ENCODE measurements around the gene PKHD1. TPM values are rescaled to one million over a fixed set of nuclear protein-coding genes. Genes with fewer than 3 reads are reported as not detected.

Gene PKHD1
- total RNA-seq, 4 donors from 2014 or later = 0.16 to 0.60 (median 0.32) TPM

- intact Hi-C loops (cut with DNase I; ENCODE audit: low total_unique reads) = no loop called here
- no peak overlapping the region for H3K4me3 ChIP-seq
- in situ Hi-C loops (cut with MboI; ENCODE audit: low pct_ligation_motif_present in 1 of 4, low pct_unique_long_range_greater_than_20kb in 1 of 4, low sequenced_read_pairs in 3 of 4) = no loop called here
These were observed 240.9 kb downstream of the PKHD1 start for GRCh38 chr6:51846531-51846930.

GRCh38 chr6:51844336-51844735, 243.1 kb downstream of the PKHD1 start:
- in situ Hi-C loops (cut with MboI; ENCODE audit: low pct_ligation_motif_present in 1 of 4, low pct_unique_long_range_greater_than_20kb in 1 of 4, low sequenced_read_pairs in 3 of 4) = no loop called here
- Histone ChIP-seq H3K36me3 (no peaks in the 10 kb centered on the region), H3K4me3 (no peak overlapping the region), H3K27ac (no peak overlapping the region), H3K9me3 (no peaks in the 10 kb centered on the region), H3K27me3 (no peaks in the 10 kb centered on the region), H3K4me1 (no peaks in the 10 kb centered on the region)
- TF ChIP-seq EP300 (IDR thresholded peaks at IDR 0.05; ENCODE audit: low read depth) (no peak), POLR2A (IDR thresholded peaks at IDR 0.05) (no peak), CTCF (IDR thresholded peaks at IDR 0.05) (no peak)
- DNase-seq = no peak
- WGBS, 2 donors (ENCODE audit: low coverage in 1 of 2) = 90 to 93% methylated on average over 3 of the region's 3 CpGs
- intact Hi-C loops (cut with DNase I; ENCODE audit: low total_unique reads) = no loop called here

More at GRCh38 chr6:51846531-51846930, 240.9 kb downstream of the PKHD1 start:
- 81 to 83% methylated on average over 2 of the region's 2 CpGs for WGBS, 2 donors (ENCODE audit: low coverage in 1 of 2)
- no peaks in the 10 kb centered on the region for H3K9me3 ChIP-seq
- no peak for DNase-seq
- no peaks in the 10 kb centered on the region for H3K36me3 ChIP-seq
- H3K27ac ChIP-seq = no peak overlapping the region
- H3K4me1 ChIP-seq = no peaks in the 10 kb centered on the region
- H3K27me3 ChIP-seq = no peaks in the 10 kb centered on the region
- TF ChIP-seq EP300 (IDR thresholded peaks at IDR 0.05; ENCODE audit: low read depth) (no peak), POLR2A (IDR thresholded peaks at IDR 0.05) (no peak), CTCF (IDR thresholded peaks at IDR 0.05) (no peak), POLR2AphosphoS5 (IDR thresholded peaks at IDR 0.05) (no peak)

GRCh38 chr6:51843456-51844056, 243.9 kb downstream of the PKHD1 start:
- Histone ChIP-seq H3K27me3 (no peaks in the 10 kb centered on the region), H3K27ac (no peak overlapping the region), H3K4me3 (no peak overlapping the region), H3K36me3 (no peaks in the 10 kb centered on the region), H3K9me3 (no peaks in the 10 kb centered on the region), H3K4me1 (no peaks in the 10 kb centered on the region)
- intact Hi-C loops (cut with DNase I; ENCODE audit: low total_unique reads) (no loop called here), in situ Hi-C loops (cut with MboI; ENCODE audit: low pct_ligation_motif_present in 1 of 4, low pct_unique_long_range_greater_than_20kb in 1 of 4, low sequenced_read_pairs in 3 of 4) (no loop called here)
- TF ChIP-seq EP300 (IDR thresholded peaks at IDR 0.05; ENCODE audit: low read depth) (no peak), POLR2AphosphoS5 (IDR thresholded peaks at IDR 0.05) (no peak), CTCF (IDR thresholded peaks at IDR 0.05) (no peak), POLR2A (IDR thresholded peaks at IDR 0.05) (no peak)
- DNase-seq = no peak
- WGBS, 2 donors (ENCODE audit: low coverage in 1 of 2) = 65 to 89% methylated on average over 5 of the region's 5 CpGs

GRCh38 chr6:51842804-51843378, 244.5 kb downstream of the PKHD1 start:
- in situ Hi-C loops (cut with MboI; ENCODE audit: low pct_ligation_motif_present in 1 of 4, low pct_unique_long_range_greater_than_20kb in 1 of 4, low sequenced_read_pairs in 3 of 4) (no loop called here), intact Hi-C loops (cut with DNase I; ENCODE audit: low total_unique reads) (no loop called here)
- DNase-seq = no peak
- Histone ChIP-seq H3K27me3 (no peaks in the 10 kb centered on the region), H3K36me3 (no peaks in the 10 kb centered on the region), H3K4me1 (no peaks in the 10 kb centered on the region), H3K27ac (no peak overlapping the region), H3K4me3 (no peak overlapping the region), H3K9me3 (no peaks in the 10 kb centered on the region)
- 82 to 83% methylated on average over 7 to 8 of the region's 8 CpGs for WGBS, 2 donors (ENCODE audit: low coverage in 1 of 2)
- no peak for TF ChIP-seq EP300 (IDR thresholded peaks at IDR 0.05; ENCODE audit: low read depth)
- no peak for TF ChIP-seq POLR2AphosphoS5 (IDR thresholded peaks at IDR 0.05)
- no peak for TF ChIP-seq CTCF (IDR thresholded peaks at IDR 0.05)
